Liver (tissue), 9 donors: ENCODE results near the gene CEP164. TPM values are rescaled to one million over a fixed set of nuclear protein-coding genes. Genes with fewer than 3 reads are reported as not detected.

Source experiments
- DNase-seq: peaks from one replicate; pipeline ENCODE4 v3.0.0-alpha.2; 2017; ENCODE audit warnings: low spot score
- H3K27ac ChIP-seq, 2 donors: one replicate each; pipeline ENCODE4 v1.7.0; 2013; ENCODE audit warnings: inconsistent platforms in 2 of 2, low read length in 2 of 2, control low read depth in 1 of 2, low read depth in 1 of 2, mild to moderate bottlenecking in 1 of 2
- H3K27me3 ChIP-seq, 4 donors: one replicate each; pipeline versions ENCODE4 v1.6.1 to v1.7.0; 2013; ENCODE audit warnings: low read length in 3 of 4, inconsistent platforms in 1 of 4, mild to moderate bottlenecking in 1 of 4, moderate library complexity in 1 of 4; ENCODE audit not compliant: control insufficient read depth in 4 of 4, insufficient read depth in 4 of 4
- H3K36me3 ChIP-seq, 4 donors: one replicate each; pipeline versions ENCODE4 v1.6.1 to v1.7.0; 2013; ENCODE audit warnings: low read length in 3 of 4, mild to moderate bottlenecking in 3 of 4, low read depth in 1 of 4, moderate library complexity in 1 of 4; ENCODE audit not compliant: control insufficient read depth in 4 of 4, insufficient read depth in 3 of 4
- H3K4me1 ChIP-seq, 4 donors: one replicate each; pipeline versions ENCODE4 v1.6.1 to v1.7.0; 2013; ENCODE audit warnings: low read length in 3 of 4, mild to moderate bottlenecking in 3 of 4, moderate library complexity in 1 of 4; ENCODE audit not compliant: control insufficient read depth in 4 of 4, insufficient read depth in 4 of 4
- H3K4me3 ChIP-seq, 3 donors: one replicate each; pipeline versions ENCODE4 v1.6.1 to v1.7.0; 2013; ENCODE audit warnings: low read length in 3 of 3, control low read depth in 1 of 3, low read depth in 1 of 3, mild to moderate bottlenecking in 1 of 3
- H3K9ac ChIP-seq, 2 donors: one replicate each; pipeline ENCODE4 v1.7.0; 2013; ENCODE audit warnings: low read length in 2 of 2, mild to moderate bottlenecking in 2 of 2, moderate library complexity in 2 of 2, control low read depth in 1 of 2, low read depth in 1 of 2
- H3K9me3 ChIP-seq, 4 donors: one replicate each; pipeline versions ENCODE4 v1.6.1 to v1.7.0; 2013; ENCODE audit warnings: low read length in 3 of 4; ENCODE audit not compliant: control insufficient read depth in 4 of 4
- ATF3 ChIP-seq: IDR thresholded peaks from 2 replicates; pipeline ENCODE4 v1.6.1; 2016; ENCODE audit warnings: antibody characterized with exemption
- CTCF ChIP-seq: fragments of 150-350 bp; IDR thresholded peaks from 2 replicates; pipeline ENCODE4 v1.5.1; 2017; ENCODE audit warnings: improper control_type of control experiment, low read depth, low read length; ENCODE audit not compliant: missing input control
- EGR1 ChIP-seq, 2 donors: IDR thresholded peaks; 2 replicates each; pipeline ENCODE4 v1.6.1; 2016 to 2018; ENCODE audit warnings: antibody characterized with exemption in 2 of 2, low read depth in 2 of 2
- GABPA ChIP-seq, 2 donors: IDR thresholded peaks in 1 of 2; conservative IDR thresholded peaks in 1 of 2; 2 replicates each; pipeline ENCODE4 v1.6.1; 2016; ENCODE audit warnings: antibody characterized with exemption in 2 of 2, mild to moderate bottlenecking in 1 of 2, moderate library complexity in 1 of 2
- HNF4G ChIP-seq: IDR thresholded peaks from 2 replicates; pipeline ENCODE4 v1.6.1; 2016; ENCODE audit warnings: antibody characterized with exemption
- JUND ChIP-seq, 2 donors: IDR thresholded peaks; 2 replicates each; pipeline ENCODE4 v1.6.1; 2016; ENCODE audit warnings: antibody characterized with exemption in 2 of 2
- NR2F2 ChIP-seq: IDR thresholded peaks from 2 replicates; pipeline ENCODE4 v1.6.1; 2016; ENCODE audit warnings: antibody characterized with exemption
- RAD21 ChIP-seq, 2 donors: IDR thresholded peaks; 2 replicates each; pipeline ENCODE4 v1.6.1; 2016; ENCODE audit warnings: antibody characterized with exemption in 2 of 2, mild to moderate bottlenecking in 2 of 2
- REST ChIP-seq: IDR thresholded peaks from 2 replicates; pipeline ENCODE4 v1.6.1; 2016; ENCODE audit warnings: antibody characterized with exemption, mild to moderate bottlenecking
- RXRA ChIP-seq, 2 donors: IDR thresholded peaks; 2 replicates each; pipeline ENCODE4 v1.6.1; 2017 to 2018; ENCODE audit warnings: antibody characterized with exemption in 2 of 2, mild to moderate bottlenecking in 1 of 2
- SP1 ChIP-seq: IDR thresholded peaks from 2 replicates; pipeline ENCODE4 v1.6.1; 2018; ENCODE audit warnings: antibody characterized with exemption, mild to moderate bottlenecking
- TAF1 ChIP-seq: conservative IDR thresholded peaks from 2 replicates; pipeline ENCODE4 v1.6.1; 2016; ENCODE audit warnings: antibody characterized with exemption, mild to moderate bottlenecking
- ZBTB33 ChIP-seq: IDR thresholded peaks from 2 replicates; pipeline ENCODE4 v1.6.1; 2016; ENCODE audit warnings: antibody characterized with exemption
- WGBS: extraction: QIAGEN DNeasy Blood & Tissue Kit; methylation state at CpG from one replicate; pipeline ENCODE4 v1.1.7; 2013; 5-methylcytosine and 5-hydroxymethylcytosine counted together
- polyA plus RNA-seq, 2 donors: library from polyadenylated mRNA; stranded (reverse) in 1 of 2; unstranded in 1 of 2; fragments of 200-250 nt in 1 of 2; fragments of >200 nt in 1 of 2; fragmentation: Nextera tagmentation in 1 of 2; extraction: Ambion mirVana in 1 of 2; gene quantifications; one replicate each; pipeline versions ENCODE4 v1.2.1 to v1.2.3, GENCODE V29; 2013 to 2015
- total RNA-seq, 2 donors: library from RNA; depleted of rRNA; stranded (reverse); fragments of >200 nt; gene quantifications; one replicate each; pipeline ENCODE4 v1.2.3, GENCODE V29; 2014
- donor health status: healthy.
- donor health status: healthy.
- donor health status: healthy.
- donor health status: healthy.
- donor health status: healthy.

CEP164 gene
- total and polyA plus RNA-seq, 4 donors = 4.1 to 12.3 (median 5.9) TPM

- H3K27ac ChIP-seq = no peak overlapping the region
- H3K9me3 ChIP-seq = no peaks in the 10 kb centered on the region
- H3K36me3 ChIP-seq = no peaks in the 10 kb centered on the region
- 93% methylated on average over 12 of the region's 12 CpGs for WGBS
- H3K4me1 ChIP-seq = no peaks in the 10 kb centered on the region
- no peaks in the 10 kb centered on the region for H3K27me3 ChIP-seq
- H3K4me3 ChIP-seq = no peak overlapping the region
- DNase-seq = no peak
- TF ChIP-seq RXRA (IDR thresholded peaks at IDR 0.05) = no peak
- TF ChIP-seq TAF1 = no peak
- no peak for TF ChIP-seq JUND (IDR thresholded peaks at IDR 0.05)
- TF ChIP-seq REST = no peak
- TF ChIP-seq RAD21 (IDR thresholded peaks at IDR 0.05) = no peak
- no peak for TF ChIP-seq ATF3
- no peak for TF ChIP-seq CTCF
- no peak for TF ChIP-seq EGR1 (IDR thresholded peaks at IDR 0.05; ENCODE audit: low read depth in 2 of 2)
- TF ChIP-seq NR2F2 = no peak
- no peak for TF ChIP-seq HNF4G
- TF ChIP-seq GABPA (IDR thresholded peaks at IDR 0.05 in 1 of 2, conservative IDR thresholded peaks at IDR 0.05 in 1 of 2) = no peak
- TF ChIP-seq SP1 = no peak
- H3K9ac ChIP-seq = no peak overlapping the region
These were observed 92.5 kb downstream of the CEP164 start for GRCh38 chr11:117420143-117420485.

GRCh38 chr11:117420598-117420997 is 92.9 kb downstream of the CEP164 start:
- no peak for DNase-seq

More at GRCh38 chr11:117420598-117420997, 92.9 kb downstream of the CEP164 start:
- no peaks in the 10 kb centered on the region for H3K27me3 ChIP-seq
- 97% methylated on average over 6 of the region's 6 CpGs for WGBS
- no peaks in the 10 kb centered on the region for H3K4me1 ChIP-seq
- H3K27ac ChIP-seq = no peak overlapping the region
- TF ChIP-seq CTCF (no peak), HNF4G (no peak), TAF1 (no peak), REST (no peak), ZBTB33 (no peak)
- no peak overlapping the region for H3K9ac ChIP-seq
- H3K4me3 ChIP-seq = no peak overlapping the region
- H3K9me3 ChIP-seq = no peaks in the 10 kb centered on the region
- no peaks in the 10 kb centered on the region for H3K36me3 ChIP-seq
